HG03159 (cell line): ENCODE results near the gene DENND5A.
"Not testable (repeated sequence)": the region's sequence is repeated elsewhere in the genome, so short reads cannot be mapped to it uniquely, and the experiment has no call there.

Source experiments
- ATAC-seq: cut with Tn5 transposase; IDR thresholded peaks from one replicate; pipeline ENCODE4 v1.9.1; 2021; ENCODE audit warnings: mild to moderate bottlenecking, moderate library complexity; ENCODE audit not compliant: unreplicated experiment

DENND5A gene

GRCh38 chr11:9266132-9266736 is 1.1 kb upstream of the DENND5A start:
- ATAC-seq = no peak

GRCh38 chr11:9264316-9265210 is 587 bp downstream of the DENND5A start:
- ATAC-seq = peak; percentile 17

GRCh38 chr11:9263840-9264315 is 1.3 kb downstream of the DENND5A start:
- ATAC-seq = peak; percentile 66

- peak; percentile 28 for ATAC-seq
Measured at GRCh38 chr11:9260838-9261146, 4.4 kb downstream of the DENND5A start.

- ATAC-seq = no peak
Measured at GRCh38 chr11:9259981-9260837, 4.9 kb downstream of the DENND5A start.

- not testable (repeated sequence) for ATAC-seq
Measured at GRCh38 chr11:9258279-9258678, 6.9 kb downstream of the DENND5A start.

- ATAC-seq = no peak
Measured at GRCh38 chr11:9254416-9254815, 10.7 kb downstream of the DENND5A start.

- ATAC-seq = no peak
Measured at GRCh38 chr11:9253086-9253485, 12.1 kb downstream of the DENND5A start.

- ATAC-seq = no peak
Measured at GRCh38 chr11:9251311-9251710, 13.8 kb downstream of the DENND5A start.

- ATAC-seq = peak; percentile 55
Measured at GRCh38 chr11:9250139-9250582, 15.0 kb downstream of the DENND5A start.

- ATAC-seq = no peak
Measured at GRCh38 chr11:9249252-9249651, 15.9 kb downstream of the DENND5A start.

GRCh38 chr11:9247863-9248262 is 17.3 kb downstream of the DENND5A start:
- ATAC-seq = no peak

- ATAC-seq = not testable (repeated sequence)
Measured at GRCh38 chr11:9236242-9236641, 28.9 kb downstream of the DENND5A start.

- no peak for ATAC-seq
Measured at GRCh38 chr11:9232482-9232881, 32.7 kb downstream of the DENND5A start.

GRCh38 chr11:9231848-9232177 is 33.3 kb downstream of the DENND5A start:
- ATAC-seq = peak; percentile 60

GRCh38 chr11:9230296-9230695 is 34.9 kb downstream of the DENND5A start:
- ATAC-seq = no peak

- ATAC-seq = no peak
Measured at GRCh38 chr11:9228091-9228490, 37.1 kb downstream of the DENND5A start.

GRCh38 chr11:9225748-9226298 is 39.3 kb downstream of the DENND5A start:
- ATAC-seq = no peak

- no peak for ATAC-seq
Measured at GRCh38 chr11:9222654-9223053, 42.5 kb downstream of the DENND5A start.

GRCh38 chr11:9220853-9221252 is 44.3 kb downstream of the DENND5A start:
- ATAC-seq = not testable (repeated sequence)

- ATAC-seq = no peak
Measured at GRCh38 chr11:9219572-9219971, 45.6 kb downstream of the DENND5A start.
